HepG2 (cell line): ENCODE results near the gene HEPACAM. TPM values are rescaled to one million over a fixed set of nuclear protein-coding genes. Genes with fewer than 3 reads are reported as not detected.

Source experiments
- ATAC-seq: fragments of 200-7000 bp; cut with Tn5 transposase; 3 replicates; pipeline ENCODE4 v1.9.1; 2020; ENCODE audit warnings: mild to moderate bottlenecking, moderate library complexity
- BruUV-seq: library from RNA; stranded (reverse); fragments of 400-500 nt; replicated peaks from 2 replicates; lab custom pipeline; 2021; lab: Mats Ljungman, UMichigan
- CTCF ChIA-PET: fragments of 300-600 bp; formaldehyde crosslinking; extraction: SDS; loops from one replicate; lab custom pipeline; 2021; ENCODE audit warnings: low total read pairs, inconsistent platforms, low intra/inter-chr PET ratio; lab: Yijun Ruan, JAX
- POLR2A ChIA-PET: fragments of 350-600 bp; sonication (Branson Sonifier 250); formaldehyde crosslinking; loops from one replicate; lab custom pipeline; 2020; ENCODE audit warnings: antibody characterized with exemption, inconsistent platforms; lab: Yijun Ruan, JAX
- DNase-seq: peaks from one replicate; pipeline ENCODE4 v3.0.0-alpha.2; 2015; ENCODE audit warnings: low spot score
- FAIRE-seq: peaks from 3 replicates; lab custom pipeline; 2011; peaks lifted over from hg19 to GRCh38; lab: Jason Lieb, UNC
- H2AFZ ChIP-seq: one replicate; pipeline ENCODE4 v1.6.1; 2011; ENCODE audit warnings: low read length, inconsistent platforms
- H3K27ac ChIP-seq: fragments of 300-600 bp; 3 replicates; pipeline ENCODE4 v1.8.0; 2011; ENCODE audit warnings: mixed run types, mild to moderate bottlenecking, mixed read lengths, low read length, inconsistent platforms; ENCODE audit not compliant: insufficient read depth; ENCODE audit errors: extremely low read length
- H3K27me3 ChIP-seq, 2 experiments: fragments of 200-600 bp in 1 of 2; 2 replicates in 1 of 2; 3 replicates in 1 of 2; pipeline versions ENCODE4 v1.6.0 to v1.8.0; 2011; ENCODE audit warnings: low read length in 2 of 2, mild to moderate bottlenecking in 2 of 2, moderate library complexity in 2 of 2, inconsistent platforms in 1 of 2; ENCODE audit not compliant: insufficient read depth in 2 of 2, control insufficient read depth in 1 of 2
- H3K36me3 ChIP-seq, 2 experiments: fragments of 200-600 bp in 1 of 2; replicated peaks in 1 of 2; 2 replicates in 1 of 2; 3 replicates in 1 of 2; pipeline versions ENCODE4 v1.5.1 to v1.8.0; 2011; ENCODE audit warnings: low read length in 2 of 2, inconsistent platforms in 1 of 2; ENCODE audit not compliant: insufficient read depth in 2 of 2, control insufficient read depth in 1 of 2
- H3K4me1 ChIP-seq: 2 replicates; pipeline ENCODE4 v1.5.1; 2012; ENCODE audit warnings: low read length, inconsistent platforms; ENCODE audit not compliant: insufficient read depth
- H3K4me2 ChIP-seq: 2 replicates; pipeline ENCODE4 v1.6.0; 2011; ENCODE audit warnings: low read depth, low read length, inconsistent platforms
- H3K4me3 ChIP-seq, 3 experiments: fragments of 200-600 bp in 1 of 3; sonication (generic), shearing (Covaris generic) in 1 of 3; replicated peaks in 1 of 3; 2 replicates each; pipeline ENCODE4 v1.5.1; 2011 to 2016; ENCODE audit warnings: low read length in 3 of 3, inconsistent platforms in 2 of 3, low read depth in 2 of 3, mild to moderate bottlenecking in 2 of 3, control low read depth in 1 of 3, mixed read lengths in 1 of 3; ENCODE audit not compliant: insufficient read depth in 1 of 3
- H3K79me2 ChIP-seq: one replicate; pipeline ENCODE4 v1.6.1; 2011; ENCODE audit warnings: low read length, inconsistent platforms; ENCODE audit not compliant: insufficient read depth
- H3K9ac ChIP-seq: 2 replicates; pipeline ENCODE4 v1.6.0; 2011; ENCODE audit warnings: mild to moderate bottlenecking, low read depth, low read length, inconsistent platforms; ENCODE audit not compliant: insufficient read depth
- H3K9me3 ChIP-seq: 2 replicates; pipeline ENCODE4 v1.5.1; 2012; ENCODE audit warnings: mild to moderate bottlenecking, low read length
- H4K20me1 ChIP-seq: 2 replicates; pipeline ENCODE4 v1.6.0; 2011; ENCODE audit warnings: inconsistent platforms, mild to moderate bottlenecking, low read length, moderate library complexity; ENCODE audit not compliant: insufficient read depth
- ARNT ChIP-seq: fragments of 450-650 bp; IDR thresholded peaks from 2 replicates; pipeline ENCODE4 v1.6.1; 2017
- ATF1 ChIP-seq: IDR thresholded peaks from 2 replicates; pipeline ENCODE4 v1.6.1; 2016; ENCODE audit warnings: mild to moderate bottlenecking, control low read depth
- CBX1 ChIP-seq: IDR thresholded peaks from one replicate; pipeline ENCODE4 v1.6.1; 2016; ENCODE audit warnings: antibody characterized with exemption, low read depth
- KLF13 ChIP-seq: sonication (generic); formaldehyde crosslinking; IDR thresholded peaks from 2 replicates; pipeline ENCODE4 v1.4.0; 2020; ENCODE audit warnings: mild to moderate bottlenecking, missing genetic modification reagents
- NCOR1 ChIP-seq: fragments of 200-600 bp; sonication (generic); IDR thresholded peaks from 2 replicates; pipeline ENCODE4 v1.7.0; 2017; ENCODE audit warnings: antibody characterized with exemption, low read length, borderline replicate concordance
- PLRG1 ChIP-seq: fragments of 450-650 bp; conservative IDR thresholded peaks from 2 replicates; pipeline ENCODE4 v1.6.1; 2016
- POLR2A ChIP-seq, 2 experiments: IDR thresholded peaks; 2 replicates each; pipeline ENCODE4 v1.6.1; 2011; ENCODE audit warnings: low read depth in 2 of 2, low read length in 2 of 2, mild to moderate bottlenecking in 1 of 2, moderate library complexity in 1 of 2; ENCODE audit not compliant: insufficient read depth in 1 of 2
- RBM22 ChIP-seq: fragments of 200-400 bp; formaldehyde crosslinking; optimal IDR thresholded peaks from 2 replicates; pipeline ENCODE3; 2017; ENCODE audit warnings: mild to moderate bottlenecking, low read length, moderate library complexity
- TCF7 ChIP-seq: sonication (generic); IDR thresholded peaks from 2 replicates; pipeline ENCODE4 v1.6.1; 2016; ENCODE audit warnings: antibody characterized with exemption, low read depth
- ZMYM4 ChIP-seq: sonication (generic); formaldehyde crosslinking; IDR thresholded peaks from 2 replicates; pipeline ENCODE4 v1.8.1; 2023; ENCODE audit warnings: mild to moderate bottlenecking, missing genetic modification reagents
- ZNF513 ChIP-seq: sonication (generic); formaldehyde crosslinking; conservative IDR thresholded peaks from 2 replicates; pipeline ENCODE4 v1.5.0; 2020; ENCODE audit warnings: missing genetic modification reagents
- ZNF552 ChIP-seq: sonication (generic); formaldehyde crosslinking; IDR thresholded peaks from 2 replicates; pipeline ENCODE4 v1.9.0; 2022; ENCODE audit warnings: missing genetic modification reagents, mild to moderate bottlenecking, borderline replicate concordance
- ZNF607 ChIP-seq: sonication (generic); formaldehyde crosslinking; IDR thresholded peaks from 2 replicates; pipeline ENCODE4 v1.5.1; 2020; ENCODE audit warnings: missing genetic modification reagents, mild to moderate bottlenecking, borderline replicate concordance
- ZNF678 ChIP-seq: sonication (generic); formaldehyde crosslinking; IDR thresholded peaks from 2 replicates; pipeline ENCODE4 v1.4.0; 2020; ENCODE audit warnings: mild to moderate bottlenecking, missing genetic modification reagents
- ZNF75D ChIP-seq: sonication (generic); formaldehyde crosslinking; IDR thresholded peaks from 2 replicates; pipeline ENCODE4 v1.8.1; 2023; ENCODE audit warnings: missing genetic modification reagents, mild to moderate bottlenecking, borderline replicate concordance
- WGBS: methylation state at CpG from one replicate; pipeline ENCODE4 v1.1.6; 2017; ENCODE audit warnings: low lambda C conversion rate; 5-methylcytosine and 5-hydroxymethylcytosine counted together
- in situ Hi-C: cut with HindIII; loops from 2 replicates; pipeline ENCODE4 v1.10.0; 2017; ENCODE audit warnings: low pct_unique_long_range_greater_than_20kb; ENCODE audit not compliant: extremely low pct_ligation_motif_present
- intact Hi-C: fragments of 100-400 bp; cut with micrococcal nuclease; formaldehyde crosslinking; loops from one replicate; pipeline ENCODE4 v1.10.0; 2022; ENCODE audit not compliant: unreplicated experiment
- polyA plus RNA-seq, 8 experiments: library from polyadenylated mRNA; depleted of rRNA in 3 of 8; stranded (reverse) in 7 of 8; unstranded in 1 of 8; fragments of >200 nt; fragmentation: Illumina TruSeq in 4 of 8; extraction: Trizol in 4 of 8; gene quantifications; 2 replicates each; pipeline versions ENCODE4 v1.2.1 to v1.2.3, GENCODE V29; 2011 to 2016; ENCODE audit warnings: low read depth in 4 of 8, missing spikeins in 1 of 8, mixed read lengths in 1 of 8; ENCODE audit not compliant: insufficient read depth in 1 of 8
- total RNA-seq, 5 experiments: library from RNA; depleted of rRNA; stranded (reverse); fragments of >200 nt; fragmentation: Illumina TruSeq; extraction: Trizol; gene quantifications; 2 replicates each; pipeline ENCODE4 v1.2.3, GENCODE V29; 2016; ENCODE audit warnings: low read depth in 1 of 5
- TF ChIP-seq, protein P1 (sequence below): sonication (generic); formaldehyde crosslinking; IDR thresholded peaks from 2 replicates; pipeline ENCODE4 v1.8.1; 2023; ENCODE audit warnings: missing genetic modification reagents, mild to moderate bottlenecking, borderline replicate concordance
- TF ChIP-seq, protein P2 (sequence below): sonication (generic); formaldehyde crosslinking; IDR thresholded peaks from 2 replicates; pipeline ENCODE4 v1.5.0; 2020; ENCODE audit warnings: missing genetic modification reagents
- TF ChIP-seq, protein P3 (sequence below), 2 experiments: sonication (generic) in 1 of 2; formaldehyde crosslinking in 1 of 2; IDR thresholded peaks; 2 replicates each; pipeline versions ENCODE4 v1.4.0 to v1.6.1; 2018 to 2020; ENCODE audit warnings: missing genetic modification reagents in 2 of 2, borderline replicate concordance in 1 of 2, low read depth in 1 of 2, mild to moderate bottlenecking in 1 of 2, missing biosample characterization in 1 of 2

HEPACAM gene
- total and polyA plus RNA-seq, 2 of the 13 experiments (the other 11 are each of a cell fraction or from before 2014, with no cell fraction given): 66.9 to 121 TPM

- TF ChIP-seq ZNF678 (CRISPR knock-in tag) (no peak), POLR2A (IDR thresholded peaks at IDR 0.05; ENCODE audit: insufficient read depth in 1 of 2, low read depth in 2 of 2, low read length in 2 of 2) (0 out of 4 replicates have a peak, but pooled peaks of 1 of the 2 experiments have one; percentile 41), ZNF552 (no peak), ZMYM4 (peak; percentile 42; the same call in 1 of the 2 replicates), ZNF75D (CRISPR knock-in tag) (no peak), KLF13 (no peak)
- TF ChIP-seq, protein P1, sequence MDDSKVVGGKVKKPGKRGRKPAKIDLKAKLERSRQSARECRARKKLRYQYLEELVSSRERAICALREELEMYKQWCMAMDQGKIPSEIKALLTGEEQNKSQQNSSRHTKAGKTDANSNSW (CRISPR knock-in tag): no peak
- TF ChIP-seq, protein P2, sequence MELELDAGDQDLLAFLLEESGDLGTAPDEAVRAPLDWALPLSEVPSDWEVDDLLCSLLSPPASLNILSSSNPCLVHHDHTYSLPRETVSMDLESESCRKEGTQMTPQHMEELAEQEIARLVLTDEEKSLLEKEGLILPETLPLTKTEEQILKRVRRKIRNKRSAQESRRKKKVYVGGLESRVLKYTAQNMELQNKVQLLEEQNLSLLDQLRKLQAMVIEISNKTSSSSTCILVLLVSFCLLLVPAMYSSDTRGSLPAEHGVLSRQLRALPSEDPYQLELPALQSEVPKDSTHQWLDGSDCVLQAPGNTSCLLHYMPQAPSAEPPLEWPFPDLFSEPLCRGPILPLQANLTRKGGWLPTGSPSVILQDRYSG (CRISPR knock-in tag): 0 out of 2 replicates have a peak, but pooled peaks have one; percentile 34
- TF ChIP-seq, all 625 proteins: peak for 70
Measured at GRCh38 chr11:124934862-124935547, 842 bp downstream of the HEPACAM start (continued).

- POLR2A ChIA-PET: no interaction called here
- FAIRE-seq (no peak), DNase-seq (no peak), ATAC-seq (no peak)
- Histone ChIP-seq H3K36me3 (peaks cover 0 to 16% of the 10 kb centered on the region in 2 experiments; a peak in 3 of 5 replicates), H2AFZ (no peak overlapping the region), H3K27me3 (no peaks in the 10 kb centered on the region; a peak in 1 of 5 replicates), H3K4me2 (peak overlapping the region; percentile 98; the same call in 1 of the 2 replicates), H3K9me3 (no peaks in the 10 kb centered on the region), H3K27ac (no peak overlapping the region), H3K4me3 (no peak overlapping the region), H3K79me2 (peaks cover 94% of the 10 kb centered on the region), H4K20me1 (no peaks in the 10 kb centered on the region; the same call in 1 of the 2 replicates), H3K4me1 (peaks cover 67% of the 10 kb centered on the region), H3K9ac (no peak overlapping the region)
- 74% methylated on average over 3 of the region's 3 CpGs for WGBS
- BruUV-seq: no TSS peak
- in situ Hi-C loops (no loop called here), intact Hi-C loops (no loop called here)
- CTCF ChIA-PET: no interaction called here
- TF ChIP-seq PLRG1: no peak
- TF ChIP-seq RBM22: no peak
- no peak for TF ChIP-seq ZNF607 (CRISPR knock-in tag)
- TF ChIP-seq, protein P3, sequence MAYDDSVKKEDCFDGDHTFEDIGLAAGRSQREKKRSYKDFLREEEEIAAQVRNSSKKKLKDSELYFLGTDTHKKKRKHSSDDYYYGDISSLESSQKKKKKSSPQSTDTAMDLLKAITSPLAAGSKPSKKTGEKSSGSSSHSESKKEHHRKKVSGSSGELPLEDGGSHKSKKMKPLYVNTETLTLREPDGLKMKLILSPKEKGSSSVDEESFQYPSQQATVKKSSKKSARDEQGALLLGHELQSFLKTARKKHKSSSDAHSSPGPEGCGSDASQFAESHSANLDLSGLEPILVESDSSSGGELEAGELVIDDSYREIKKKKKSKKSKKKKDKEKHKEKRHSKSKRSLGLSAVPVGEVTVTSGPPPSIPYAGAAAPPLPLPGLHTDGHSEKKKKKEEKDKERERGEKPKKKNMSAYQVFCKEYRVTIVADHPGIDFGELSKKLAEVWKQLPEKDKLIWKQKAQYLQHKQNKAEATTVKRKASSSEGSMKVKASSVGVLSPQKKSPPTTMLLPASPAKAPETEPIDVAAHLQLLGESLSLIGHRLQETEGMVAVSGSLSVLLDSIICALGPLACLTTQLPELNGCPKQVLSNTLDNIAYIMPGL (CRISPR knock-in tag; IDR thresholded peaks at IDR 0.05; ENCODE audit: borderline replicate concordance in 1 of 2, low read depth in 1 of 2): no peak
- no peak for TF ChIP-seq NCOR1
- TF ChIP-seq CBX1: no peak
- TF ChIP-seq ATF1 (CRISPR knock-in tag): no peak
- TF ChIP-seq ZNF513 (CRISPR knock-in tag): no peak
- TF ChIP-seq TCF7: no peak
- TF ChIP-seq ARNT: no peak
Measured at GRCh38 chr11:124930799-124931198, 5.0 kb downstream of the HEPACAM start.
